H9 (cell line): ENCODE data around the gene WIZ. TPM values are rescaled to one million over a fixed set of nuclear protein-coding genes. Genes with fewer than 3 reads are reported as not detected.

Source experiments
- DNase-seq: peaks from one replicate; pipeline ENCODE4 v3.0.0-alpha.2; 2017
- H2AFZ ChIP-seq: one replicate; pipeline ENCODE4 v1.6.1; 2013; ENCODE audit warnings: mild to moderate bottlenecking, low read length, control low read depth, moderate library complexity
- H2AK5ac ChIP-seq: 2 replicates; pipeline ENCODE4 v1.6.1; 2013; ENCODE audit warnings: low read length, control low read depth, mixed read lengths; ENCODE audit not compliant: insufficient read length
- H2BK120ac ChIP-seq: one replicate; pipeline ENCODE4 v1.6.1; 2013; ENCODE audit warnings: low read depth, mild to moderate bottlenecking, low read length, control low read depth, inconsistent platforms; ENCODE audit not compliant: poor library complexity, severe bottlenecking
- H2BK12ac ChIP-seq: 2 replicates; pipeline ENCODE4 v1.6.1; 2013; ENCODE audit warnings: low read length, control low read depth, mixed read lengths, low read depth; ENCODE audit not compliant: insufficient read length
- H2BK15ac ChIP-seq: 2 replicates; pipeline ENCODE4 v1.6.1; 2013; ENCODE audit warnings: low read depth, low read length, control low read depth
- H2BK20ac ChIP-seq: one replicate; pipeline ENCODE4 v1.6.1; 2013; ENCODE audit warnings: low read depth, mild to moderate bottlenecking, low read length, control low read depth, inconsistent platforms; ENCODE audit not compliant: poor library complexity, severe bottlenecking
- H2BK5ac ChIP-seq: 2 replicates; pipeline ENCODE4 v1.6.1; 2013; ENCODE audit warnings: low read length, control low read depth, mixed read lengths; ENCODE audit not compliant: insufficient read length
- H3K14ac ChIP-seq: 2 replicates; pipeline ENCODE4 v1.6.1; 2013; ENCODE audit warnings: low read length, control low read depth; ENCODE audit not compliant: insufficient read depth
- H3K18ac ChIP-seq: 2 replicates; pipeline ENCODE4 v1.6.1; 2013; ENCODE audit warnings: low read depth, mild to moderate bottlenecking, mixed read lengths, low read length, control low read depth; ENCODE audit not compliant: insufficient read length
- H3K23ac ChIP-seq: 2 replicates; pipeline ENCODE4 v1.6.1; 2013; ENCODE audit warnings: low read length, control low read depth, mixed read lengths, low read depth; ENCODE audit not compliant: insufficient read length
- H3K23me2 ChIP-seq: 2 replicates; pipeline ENCODE4 v1.6.1; 2013; ENCODE audit warnings: low read depth, mild to moderate bottlenecking, mixed read lengths, low read length, control low read depth; ENCODE audit not compliant: insufficient read length, poor library complexity, severe bottlenecking
- H3K27ac ChIP-seq: 2 replicates; pipeline ENCODE4 v1.5.1; 2013; ENCODE audit warnings: low read length, control low read depth, mixed read lengths, low read depth; ENCODE audit not compliant: insufficient read length
- H3K27me3 ChIP-seq: 2 replicates; pipeline ENCODE4 v1.6.1; 2013; ENCODE audit warnings: low read length, control low read depth, inconsistent platforms; ENCODE audit not compliant: insufficient read depth
- H3K4ac ChIP-seq: 2 replicates; pipeline ENCODE4 v1.6.1; 2013; ENCODE audit warnings: low read depth, mild to moderate bottlenecking, control low read depth, inconsistent platforms, low read length, moderate library complexity
- H3K4me1 ChIP-seq: 2 replicates; pipeline ENCODE4 v1.6.1; 2013; ENCODE audit warnings: low read length, control low read depth, inconsistent platforms; ENCODE audit not compliant: insufficient read depth
- H3K4me2 ChIP-seq: 2 replicates; pipeline ENCODE4 v1.6.1; 2013; ENCODE audit warnings: low read length, control low read depth, mixed read lengths; ENCODE audit not compliant: insufficient read length, insufficient read depth
- H3K56ac ChIP-seq: 2 replicates; pipeline ENCODE4 v1.6.1; 2013; ENCODE audit warnings: low read depth, mild to moderate bottlenecking, mixed read lengths, low read length, control low read depth; ENCODE audit not compliant: insufficient read length
- H3K79me1 ChIP-seq: 2 replicates; pipeline ENCODE4 v1.6.1; 2013; ENCODE audit warnings: low read depth, mild to moderate bottlenecking, moderate library complexity, low read length, control low read depth, inconsistent platforms; ENCODE audit not compliant: insufficient read depth, poor library complexity, severe bottlenecking
- H3K79me2 ChIP-seq: 2 replicates; pipeline ENCODE4 v1.6.1; 2013; ENCODE audit warnings: low read length, control low read depth, inconsistent platforms; ENCODE audit not compliant: insufficient read depth
- H3K9ac ChIP-seq: 2 replicates; pipeline ENCODE4 v1.6.1; 2013; ENCODE audit warnings: low read length, control low read depth, mixed read lengths; ENCODE audit not compliant: insufficient read length; ENCODE audit errors: extremely low read depth
- H3K9me3 ChIP-seq: one replicate; pipeline ENCODE4 v1.6.1; 2013; ENCODE audit warnings: low read depth, low read length, inconsistent platforms; ENCODE audit not compliant: control insufficient read depth
- H3T11ph ChIP-seq: one replicate; pipeline ENCODE4 v1.6.1; 2013; ENCODE audit warnings: mild to moderate bottlenecking, low read length, control low read depth, inconsistent platforms
- H4K20me1 ChIP-seq: one replicate; pipeline ENCODE4 v1.6.1; 2013; ENCODE audit not compliant: control insufficient read depth, insufficient read length, insufficient read depth
- H4K5ac ChIP-seq: 2 replicates; pipeline ENCODE4 v1.6.1; 2013; ENCODE audit warnings: low read depth, mild to moderate bottlenecking, mixed read lengths, low read length, control low read depth; ENCODE audit not compliant: insufficient read length
- H4K8ac ChIP-seq: replicated peaks from 2 replicates; pipeline ENCODE4 v1.6.1; 2013; ENCODE audit warnings: low read length, control low read depth, mixed read lengths, low read depth; ENCODE audit not compliant: insufficient read length
- H4K91ac ChIP-seq: 2 replicates; pipeline ENCODE4 v1.6.1; 2013; ENCODE audit warnings: low read depth, mild to moderate bottlenecking, moderate library complexity, mixed read lengths, low read length, control low read depth; ENCODE audit not compliant: insufficient read length
- H3K27ac Mint-ChIP-seq, 3 experiments: 2 replicates in 2 of 3; 3 replicates in 1 of 3; pipeline ENCODE4 v1.8.0; 2020 to 2021; ENCODE audit warnings: mixed read lengths in 3 of 3, mild to moderate bottlenecking in 1 of 3, moderate library complexity in 1 of 3
- H3K27me3 Mint-ChIP-seq: 2 replicates; pipeline ENCODE4 v1.8.0; 2021; ENCODE audit warnings: low read depth, mild to moderate bottlenecking, moderate library complexity, mixed read lengths
- H3K36me3 Mint-ChIP-seq, 3 experiments: 2 replicates in 2 of 3; 3 replicates in 1 of 3; pipeline ENCODE4 v1.8.0; 2020 to 2021; ENCODE audit warnings: low read depth in 3 of 3, mixed read lengths in 3 of 3; ENCODE audit not compliant: insufficient read depth in 1 of 3
- H3K4me1 Mint-ChIP-seq, 2 experiments: 2 replicates each; pipeline ENCODE4 v1.8.0; 2020; ENCODE audit warnings: mixed read lengths in 2 of 2
- H3K4me3 Mint-ChIP-seq, 2 experiments: 2 replicates in 1 of 2; 3 replicates in 1 of 2; pipeline ENCODE4 v1.8.0; 2020 to 2021; ENCODE audit warnings: mild to moderate bottlenecking in 2 of 2, mixed read lengths in 2 of 2, moderate library complexity in 1 of 2
- H3K9me3 Mint-ChIP-seq, 2 experiments: 2 replicates in 1 of 2; 3 replicates in 1 of 2; pipeline ENCODE4 v1.8.0; 2020; ENCODE audit warnings: mild to moderate bottlenecking in 2 of 2, mixed read lengths in 2 of 2, moderate library complexity in 1 of 2
- CTCF ChIP-seq: fragments of 200-600 bp; sonication (generic); conservative IDR thresholded peaks from 3 replicates; pipeline ENCODE4 v1.8.0; 2021; ENCODE audit warnings: antibody characterized with exemption, mild to moderate bottlenecking
- WGBS: extraction: QIAGEN DNeasy Blood & Tissue Kit; methylation state at CpG from one replicate; pipeline ENCODE4 v1.1.7; 2013; ENCODE audit warnings: missing lambda C conversion rate, low lambda C conversion rate, mixed read lengths; ENCODE audit not compliant: insufficient read length; ENCODE audit errors: extremely low coverage; 5-methylcytosine and 5-hydroxymethylcytosine counted together
- total RNA-seq: library from RNA; stranded (reverse); gene quantifications from 2 replicates; pipeline ENCODE4 v1.2.1, GENCODE V29; 2021

The WIZ gene
- total RNA-seq, 1 experiment from 2014 or later = 33.3 TPM

DNA sequence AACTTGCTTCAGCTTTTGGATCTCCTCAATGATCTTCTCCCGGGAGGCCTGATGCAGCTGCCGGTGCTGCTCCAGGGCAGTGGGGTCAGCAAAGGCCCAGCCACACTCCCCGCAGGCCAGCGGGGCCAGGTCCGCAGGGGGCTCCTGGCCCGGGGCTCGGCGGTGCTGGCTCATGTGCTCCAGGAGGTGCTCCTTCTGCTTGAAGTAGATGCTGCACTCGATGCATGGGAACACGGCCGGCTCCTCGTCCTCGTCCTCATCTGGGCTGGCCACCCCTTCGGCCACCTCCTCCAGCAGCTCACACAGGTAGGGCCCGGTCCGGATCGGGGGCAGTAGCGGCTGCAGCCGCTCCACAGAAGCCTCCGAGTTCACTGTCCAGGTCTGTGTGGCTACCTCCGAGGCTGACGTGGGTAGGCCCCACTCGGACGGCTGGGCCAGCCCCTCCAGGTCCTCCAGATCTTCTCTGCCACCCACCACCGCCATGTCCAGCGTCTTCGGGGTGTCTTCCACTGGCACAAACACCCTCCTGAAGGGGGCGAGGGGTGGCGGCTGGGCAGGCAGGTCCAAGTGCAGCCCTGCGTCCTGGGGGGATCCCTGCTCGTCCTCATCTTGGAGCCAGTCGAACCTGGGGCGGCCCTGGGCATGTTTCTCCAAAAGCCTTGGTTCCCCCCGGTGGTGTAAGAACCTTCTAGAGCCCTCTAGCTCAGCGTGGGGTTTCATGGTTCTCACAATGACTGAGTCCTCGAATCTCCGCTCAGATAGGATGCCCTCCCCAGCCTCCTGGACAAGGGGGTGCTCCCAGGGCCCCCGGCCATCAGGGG, 9.7 kb downstream of the WIZ start:
- no peak overlapping the region for H2BK12ac ChIP-seq
- Mint-ChIP-seq H3K27ac (no peak overlapping the region; a peak in 1 of 7 replicates), H3K9me3 (no peaks in the 10 kb centered on the region), H3K36me3 (no peaks in the 10 kb centered on the region), H3K27me3 (no peaks in the 10 kb centered on the region), H3K4me3 (no peak overlapping the region), H3K4me1 (no peaks in the 10 kb centered on the region)
- no peak overlapping the region for H4K8ac ChIP-seq
- H2AK5ac ChIP-seq = no peak overlapping the region
- H3K23ac ChIP-seq = no peak overlapping the region
- no peak overlapping the region for H2BK15ac ChIP-seq
- H4K5ac ChIP-seq = no peak overlapping the region
- WGBS = no CpG with 5 or more reads among the region's 38 CpGs
- H3K9me3 ChIP-seq = no peaks in the 10 kb centered on the region
- no peak for DNase-seq
- no peak overlapping the region for H3K27ac ChIP-seq
- H3K56ac ChIP-seq = no peak overlapping the region
- no peak overlapping the region for H2BK120ac ChIP-seq
- H4K20me1 ChIP-seq = no peaks in the 10 kb centered on the region
- no peak overlapping the region for H3K4me2 ChIP-seq
- H3K79me1 ChIP-seq = no peaks in the 10 kb centered on the region
- H3K4me1 ChIP-seq = no peaks in the 10 kb centered on the region
- no peak overlapping the region for H3K14ac ChIP-seq
- H2BK5ac ChIP-seq = no peak overlapping the region
- H3K9ac ChIP-seq = no peak overlapping the region
- H3K4ac ChIP-seq = no peak overlapping the region
- H2BK20ac ChIP-seq = no peak overlapping the region
- TF ChIP-seq CTCF = no peak
- H3K27me3 ChIP-seq = no peaks in the 10 kb centered on the region
- no peaks in the 10 kb centered on the region for H3K79me2 ChIP-seq
- H3K23me2 ChIP-seq = no peaks in the 10 kb centered on the region
- no peak overlapping the region for H2AFZ ChIP-seq
- H3T11ph ChIP-seq = no peak overlapping the region
- H4K91ac ChIP-seq = no peak overlapping the region
- H3K18ac ChIP-seq = no peak overlapping the region
